ENCODE measurements around the gene TMEM61. TPM values are rescaled to one million over a fixed set of nuclear protein-coding genes. Genes with fewer than 3 reads are reported as not detected.

Gene TMEM61
- total RNA-seq, 1 donor from 2014 or later, result not detected

DNA sequence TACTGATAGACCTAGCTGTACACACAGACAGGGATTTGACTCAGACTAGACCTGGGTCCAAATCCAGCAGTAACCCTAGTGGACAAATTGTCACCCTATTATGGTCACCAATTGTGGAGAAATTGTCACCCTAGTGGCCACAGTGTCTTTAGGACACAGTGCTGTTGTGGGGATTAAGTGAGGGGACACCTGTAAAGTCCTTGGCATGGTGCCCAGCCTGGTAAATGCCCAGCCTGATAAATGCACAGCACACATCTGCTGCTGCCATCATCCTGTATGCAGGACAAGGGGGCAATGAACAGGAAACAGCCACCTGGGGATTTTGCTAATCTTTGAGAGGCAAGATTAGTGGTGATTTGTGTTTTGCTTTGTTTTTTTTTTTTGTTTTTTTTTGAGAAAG lies 2.3 kb downstream of the TMEM61 start:
- no peaks in the 10 kb centered on the region for H3K36me3 ChIP-seq
- DNase-seq, result no peak
- H3K9me3 ChIP-seq (replicated peaks), result no peaks in the 10 kb centered on the region
- no peak overlapping the region for H3K4me3 ChIP-seq
- H3K4me1 ChIP-seq, result peaks cover 10% of the 10 kb centered on the region
- intact Hi-C loops (cut with micrococcal nuclease), result no loop called here
- no peak overlapping the region for H3K27ac ChIP-seq (replicated peaks)
- H3K27me3 ChIP-seq (ENCODE audit: low read depth), result peaks cover 89% of the 10 kb centered on the region
- TF ChIP-seq, protein P1, sequence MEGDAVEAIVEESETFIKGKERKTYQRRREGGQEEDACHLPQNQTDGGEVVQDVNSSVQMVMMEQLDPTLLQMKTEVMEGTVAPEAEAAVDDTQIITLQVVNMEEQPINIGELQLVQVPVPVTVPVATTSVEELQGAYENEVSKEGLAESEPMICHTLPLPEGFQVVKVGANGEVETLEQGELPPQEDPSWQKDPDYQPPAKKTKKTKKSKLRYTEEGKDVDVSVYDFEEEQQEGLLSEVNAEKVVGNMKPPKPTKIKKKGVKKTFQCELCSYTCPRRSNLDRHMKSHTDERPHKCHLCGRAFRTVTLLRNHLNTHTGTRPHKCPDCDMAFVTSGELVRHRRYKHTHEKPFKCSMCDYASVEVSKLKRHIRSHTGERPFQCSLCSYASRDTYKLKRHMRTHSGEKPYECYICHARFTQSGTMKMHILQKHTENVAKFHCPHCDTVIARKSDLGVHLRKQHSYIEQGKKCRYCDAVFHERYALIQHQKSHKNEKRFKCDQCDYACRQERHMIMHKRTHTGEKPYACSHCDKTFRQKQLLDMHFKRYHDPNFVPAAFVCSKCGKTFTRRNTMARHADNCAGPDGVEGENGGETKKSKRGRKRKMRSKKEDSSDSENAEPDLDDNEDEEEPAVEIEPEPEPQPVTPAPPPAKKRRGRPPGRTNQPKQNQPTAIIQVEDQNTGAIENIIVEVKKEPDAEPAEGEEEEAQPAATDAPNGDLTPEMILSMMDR (IDR thresholded peaks at IDR 0.05; ENCODE audit: borderline replicate concordance), result no peak

DNA sequence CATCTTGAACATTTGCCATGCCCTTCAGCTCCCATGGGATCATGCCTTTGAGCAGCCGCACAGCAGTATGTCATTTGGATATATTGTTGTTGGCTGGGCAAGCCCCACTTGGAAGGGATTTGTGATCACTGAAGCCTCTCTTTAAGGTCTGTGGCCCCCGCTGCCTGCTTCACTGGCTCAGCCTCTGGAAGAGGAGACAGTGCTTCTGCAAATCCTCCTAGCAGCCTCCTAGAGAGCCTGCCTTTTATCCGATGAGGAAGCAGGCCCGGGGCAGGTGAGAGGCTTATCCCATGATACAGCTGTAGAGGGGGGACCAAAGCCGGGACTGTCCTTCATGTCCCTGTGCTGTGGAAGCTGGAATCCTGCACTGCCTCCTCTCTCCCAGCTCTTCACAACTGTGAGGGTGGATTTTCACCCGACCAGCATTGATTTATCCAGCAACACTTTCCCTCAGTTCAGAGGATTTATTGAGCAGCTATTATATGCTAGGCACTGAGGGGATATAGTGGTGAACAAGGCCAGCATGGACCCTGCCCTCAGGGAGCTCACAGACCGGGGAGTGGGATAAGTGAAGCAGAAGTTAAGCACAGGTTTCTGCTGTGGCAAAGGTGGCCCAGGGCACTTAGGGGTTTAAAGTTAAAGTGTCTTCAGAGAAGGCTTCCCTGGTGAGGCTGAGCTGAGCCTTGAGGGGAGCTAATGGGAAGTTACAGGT lies 3.9 kb downstream of the TMEM61 start:
- H3K27me3 ChIP-seq (ENCODE audit: low read depth), result peaks cover 73% of the 10 kb centered on the region

DNA sequence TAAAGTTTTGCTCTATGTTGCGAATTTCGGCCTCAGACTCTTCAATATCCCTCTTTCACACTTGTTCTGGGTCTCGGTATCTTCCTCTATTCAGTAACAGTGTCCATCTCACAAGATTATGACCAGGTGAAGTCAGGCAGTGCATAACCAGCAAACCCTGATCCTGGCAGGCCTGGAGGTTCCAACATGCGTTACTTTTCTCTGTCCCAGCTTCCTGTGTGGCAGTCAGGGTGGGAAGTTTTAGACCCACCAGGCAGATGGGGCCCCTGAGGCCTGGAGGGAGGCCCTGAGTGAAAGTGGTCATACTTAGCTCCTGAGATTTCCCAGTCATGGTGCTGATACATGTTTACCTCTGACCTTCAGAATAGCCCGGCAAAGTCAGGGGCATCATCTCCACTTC lies 5.1 kb downstream of the TMEM61 start:
- peaks cover 61% of the 10 kb centered on the region for H3K27me3 ChIP-seq (ENCODE audit: low read depth)
- H3K4me1 ChIP-seq, result peaks cover 12% of the 10 kb centered on the region
- no peaks in the 10 kb centered on the region for H3K9me3 ChIP-seq (replicated peaks)
- no peak overlapping the region for H3K4me3 ChIP-seq
- TF ChIP-seq, protein P1 (IDR thresholded peaks at IDR 0.05; ENCODE audit: borderline replicate concordance), result no peak
- no peaks in the 10 kb centered on the region for H3K36me3 ChIP-seq
- H3K27ac ChIP-seq (replicated peaks), result no peak overlapping the region
- intact Hi-C loops (cut with micrococcal nuclease), result no loop called here
- DNase-seq, result no peak

More for the DNA sequence above, 3.9 kb downstream of the TMEM61 start:
- TF ChIP-seq, protein P1 (IDR thresholded peaks at IDR 0.05; ENCODE audit: borderline replicate concordance), result no peak
- Histone ChIP-seq H3K4me3 (no peak overlapping the region), H3K27ac (replicated peaks) (no peak overlapping the region), H3K4me1 (peaks cover 10% of the 10 kb centered on the region), H3K36me3 (no peaks in the 10 kb centered on the region), H3K9me3 (replicated peaks) (no peaks in the 10 kb centered on the region)
- intact Hi-C loops (cut with micrococcal nuclease), result no loop called here
- DNase-seq, result no peak

DNA sequence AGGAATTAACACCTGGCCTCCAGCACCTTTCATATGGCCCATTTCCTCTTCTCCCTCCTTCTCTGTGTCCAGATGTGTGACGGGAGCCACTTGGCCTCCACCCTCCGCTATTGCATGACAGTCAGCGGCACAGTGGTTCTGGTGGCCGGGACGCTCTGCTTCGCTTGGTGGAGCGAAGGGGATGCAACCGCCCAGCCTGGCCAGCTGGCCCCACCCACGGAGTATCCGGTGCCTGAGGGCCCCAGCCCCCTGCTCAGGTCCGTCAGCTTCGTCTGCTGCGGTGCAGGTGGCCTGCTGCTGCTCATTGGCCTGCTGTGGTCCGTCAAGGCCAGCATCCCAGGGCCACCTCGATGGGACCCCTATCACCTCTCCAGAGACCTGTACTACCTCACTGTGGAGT lies 5.6 kb downstream of the TMEM61 start:
- no peak for DNase-seq
- H3K27me3 ChIP-seq (ENCODE audit: low read depth), result peaks cover 56% of the 10 kb centered on the region
- TF ChIP-seq, protein P1 (IDR thresholded peaks at IDR 0.05; ENCODE audit: borderline replicate concordance), result no peak
- intact Hi-C loops (cut with micrococcal nuclease), result no loop called here
- peaks cover 8% of the 10 kb centered on the region for H3K4me1 ChIP-seq
- no peaks in the 10 kb centered on the region for H3K9me3 ChIP-seq (replicated peaks)
- H3K36me3 ChIP-seq, result no peaks in the 10 kb centered on the region
- H3K27ac ChIP-seq (replicated peaks), result no peak overlapping the region
- H3K4me3 ChIP-seq, result no peak overlapping the region

DNA sequence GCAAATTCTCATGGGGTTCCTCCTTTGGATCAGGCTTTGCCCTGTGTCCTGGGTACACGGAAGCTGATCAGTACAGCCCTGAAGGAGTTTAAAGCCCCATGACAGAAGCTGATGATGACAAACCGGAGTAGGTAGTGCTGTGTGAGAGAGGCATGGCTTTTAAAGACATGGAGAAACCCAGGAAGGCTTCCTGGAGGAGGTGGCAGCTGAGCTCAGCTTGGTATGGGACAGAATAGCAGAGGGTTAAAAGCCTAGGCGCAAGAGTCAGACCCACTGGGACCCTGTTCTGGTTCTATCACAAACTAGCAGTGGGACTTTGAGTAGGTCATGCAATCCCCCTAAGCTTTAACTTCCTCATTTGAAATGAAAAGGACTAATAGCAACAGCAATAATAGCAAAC lies 6.1 kb downstream of the TMEM61 start:
- peaks cover 51% of the 10 kb centered on the region for H3K27me3 ChIP-seq (ENCODE audit: low read depth)
- H3K27ac ChIP-seq (replicated peaks), result no peak overlapping the region
- no peaks in the 10 kb centered on the region for H3K36me3 ChIP-seq
- TF ChIP-seq, protein P1 (IDR thresholded peaks at IDR 0.05; ENCODE audit: borderline replicate concordance), result no peak
- H3K9me3 ChIP-seq (replicated peaks), result no peaks in the 10 kb centered on the region
- peaks cover 8% of the 10 kb centered on the region for H3K4me1 ChIP-seq
- no peak for DNase-seq
- intact Hi-C loops (cut with micrococcal nuclease), result no loop called here
- H3K4me3 ChIP-seq, result no peak overlapping the region
